IMR-90 (cell line): Measurements from ENCODE around the gene LDLRAD4.

Experiments
- BHLHE40 ChIP-seq: fragments of 150-350 bp; IDR thresholded peaks from 2 replicates; pipeline ENCODE4 v1.6.1; 2016; ENCODE audit warnings: mild to moderate bottlenecking, low read depth, low read length
- CEBPB ChIP-seq: IDR thresholded peaks from 2 replicates; pipeline ENCODE4 v1.6.1; 2012; ENCODE audit warnings: low read depth, low read length, improper control_type of control experiment
- CHD1 ChIP-seq: IDR thresholded peaks from 2 replicates; pipeline ENCODE4 v1.6.1; 2012; ENCODE audit warnings: low read depth, low read length, improper control_type of control experiment
- FOS ChIP-seq: fragments of 150-350 bp; IDR thresholded peaks from 2 replicates; pipeline ENCODE4 v1.6.1; 2016; ENCODE audit warnings: low read depth, low read length
- MAFK ChIP-seq: IDR thresholded peaks from 2 replicates; pipeline ENCODE4 v1.6.1; 2012; ENCODE audit warnings: low read depth, low read length, improper control_type of control experiment
- MAZ ChIP-seq: IDR thresholded peaks from 2 replicates; pipeline ENCODE4 v1.6.1; 2012; ENCODE audit warnings: low read depth, mild to moderate bottlenecking, low read length, improper control_type of control experiment, moderate library complexity, borderline replicate concordance
- NFE2L2 ChIP-seq: fragments of 150-350 bp; IDR thresholded peaks from 2 replicates; pipeline ENCODE4 v1.6.1; 2016; ENCODE audit warnings: low read depth, mild to moderate bottlenecking, low read length
- POLR2A ChIP-seq: IDR thresholded peaks from 2 replicates; pipeline ENCODE4 v1.6.1; 2012; ENCODE audit warnings: mild to moderate bottlenecking, low read depth, low read length
- RAD21 ChIP-seq: IDR thresholded peaks from 2 replicates; pipeline ENCODE4 v1.6.1; 2012; ENCODE audit warnings: low read length, improper control_type of control experiment
- RFX5 ChIP-seq: IDR thresholded peaks from 2 replicates; pipeline ENCODE4 v1.8.0; 2012; ENCODE audit warnings: low read depth, mild to moderate bottlenecking, low read length, moderate library complexity
- SMC3 ChIP-seq: fragments of 150-350 bp; IDR thresholded peaks from 2 replicates; pipeline ENCODE4 v1.6.1; 2016; ENCODE audit warnings: low read depth, mild to moderate bottlenecking, antibody characterized with exemption, low read length, moderate library complexity
- TF ChIP-seq, protein P1 (sequence below): conservative IDR thresholded peaks from 2 replicates; pipeline ENCODE4 v1.5.1; 2012; ENCODE audit warnings: mild to moderate bottlenecking, low read depth, low read length, improper control_type of control experiment
- TF ChIP-seq, protein P2 (sequence below): fragments of 150-350 bp; IDR thresholded peaks from 2 replicates; pipeline ENCODE4 v1.6.1; 2016; ENCODE audit warnings: low read depth, mild to moderate bottlenecking, low read length, moderate library complexity, borderline replicate concordance

DNA sequence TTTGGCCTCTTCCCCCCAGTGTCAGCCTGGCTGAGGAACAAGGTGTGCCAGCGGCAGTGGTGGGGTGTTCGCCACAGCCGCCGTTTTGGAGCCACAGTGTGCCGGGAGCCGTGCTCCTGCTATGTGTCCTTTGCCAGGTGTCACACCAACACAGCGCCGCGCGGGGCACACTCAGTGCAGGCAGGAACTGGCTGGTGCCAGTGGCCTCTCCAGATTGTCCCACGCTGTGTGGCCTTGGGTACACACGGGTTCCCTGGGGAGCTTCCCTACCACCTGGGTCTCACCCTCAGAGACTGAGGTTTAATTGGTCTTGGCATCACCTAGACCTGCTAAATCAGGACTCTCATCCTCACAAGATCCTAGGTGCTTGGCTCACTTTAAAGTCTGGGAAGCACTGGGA, 171.6 kb downstream of the LDLRAD4 start:
- TF ChIP-seq, protein P1, sequence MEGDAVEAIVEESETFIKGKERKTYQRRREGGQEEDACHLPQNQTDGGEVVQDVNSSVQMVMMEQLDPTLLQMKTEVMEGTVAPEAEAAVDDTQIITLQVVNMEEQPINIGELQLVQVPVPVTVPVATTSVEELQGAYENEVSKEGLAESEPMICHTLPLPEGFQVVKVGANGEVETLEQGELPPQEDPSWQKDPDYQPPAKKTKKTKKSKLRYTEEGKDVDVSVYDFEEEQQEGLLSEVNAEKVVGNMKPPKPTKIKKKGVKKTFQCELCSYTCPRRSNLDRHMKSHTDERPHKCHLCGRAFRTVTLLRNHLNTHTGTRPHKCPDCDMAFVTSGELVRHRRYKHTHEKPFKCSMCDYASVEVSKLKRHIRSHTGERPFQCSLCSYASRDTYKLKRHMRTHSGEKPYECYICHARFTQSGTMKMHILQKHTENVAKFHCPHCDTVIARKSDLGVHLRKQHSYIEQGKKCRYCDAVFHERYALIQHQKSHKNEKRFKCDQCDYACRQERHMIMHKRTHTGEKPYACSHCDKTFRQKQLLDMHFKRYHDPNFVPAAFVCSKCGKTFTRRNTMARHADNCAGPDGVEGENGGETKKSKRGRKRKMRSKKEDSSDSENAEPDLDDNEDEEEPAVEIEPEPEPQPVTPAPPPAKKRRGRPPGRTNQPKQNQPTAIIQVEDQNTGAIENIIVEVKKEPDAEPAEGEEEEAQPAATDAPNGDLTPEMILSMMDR: no peak
- TF ChIP-seq MAZ: no peak
- no peak for TF ChIP-seq POLR2A
- TF ChIP-seq RAD21: no peak
- no peak for TF ChIP-seq BHLHE40
- no peak for TF ChIP-seq RFX5
- TF ChIP-seq, protein P2, sequence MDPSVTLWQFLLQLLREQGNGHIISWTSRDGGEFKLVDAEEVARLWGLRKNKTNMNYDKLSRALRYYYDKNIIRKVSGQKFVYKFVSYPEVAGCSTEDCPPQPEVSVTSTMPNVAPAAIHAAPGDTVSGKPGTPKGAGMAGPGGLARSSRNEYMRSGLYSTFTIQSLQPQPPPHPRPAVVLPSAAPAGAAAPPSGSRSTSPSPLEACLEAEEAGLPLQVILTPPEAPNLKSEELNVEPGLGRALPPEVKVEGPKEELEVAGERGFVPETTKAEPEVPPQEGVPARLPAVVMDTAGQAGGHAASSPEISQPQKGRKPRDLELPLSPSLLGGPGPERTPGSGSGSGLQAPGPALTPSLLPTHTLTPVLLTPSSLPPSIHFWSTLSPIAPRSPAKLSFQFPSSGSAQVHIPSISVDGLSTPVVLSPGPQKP: no peak
- no peak for TF ChIP-seq MAFK
- TF ChIP-seq CEBPB: no peak
- no peak for TF ChIP-seq SMC3
- TF ChIP-seq CHD1: no peak
- no peak for TF ChIP-seq FOS
- no peak for TF ChIP-seq NFE2L2
